HepG2 (cell line): Measurements from ENCODE around the gene PTTG1. TPM values are rescaled to one million over a fixed set of nuclear protein-coding genes. Genes with fewer than 3 reads are reported as not detected.

Experiments used
- ATAC-seq: fragments of 200-7000 bp; cut with Tn5 transposase; 3 replicates; pipeline ENCODE4 v1.9.1; 2020; ENCODE audit warnings: mild to moderate bottlenecking, moderate library complexity
- BruUV-seq: library from RNA; stranded (reverse); fragments of 400-500 nt; replicated peaks from 2 replicates; lab custom pipeline; 2021; lab: Mats Ljungman, UMichigan
- CTCF ChIA-PET: fragments of 300-600 bp; formaldehyde crosslinking; extraction: SDS; loops from one replicate; lab custom pipeline; 2021; ENCODE audit warnings: low total read pairs, inconsistent platforms, low intra/inter-chr PET ratio; lab: Yijun Ruan, JAX
- POLR2A ChIA-PET: fragments of 350-600 bp; sonication (Branson Sonifier 250); formaldehyde crosslinking; loops from one replicate; lab custom pipeline; 2020; ENCODE audit warnings: antibody characterized with exemption, inconsistent platforms; lab: Yijun Ruan, JAX
- DNase-seq: peaks from one replicate; pipeline ENCODE4 v3.0.0-alpha.2; 2015; ENCODE audit warnings: low spot score
- FAIRE-seq: peaks from 3 replicates; lab custom pipeline; 2011; peaks lifted over from hg19 to GRCh38; lab: Jason Lieb, UNC
- H2AFZ ChIP-seq: one replicate; pipeline ENCODE4 v1.6.1; 2011; ENCODE audit warnings: low read length, inconsistent platforms
- H3K27ac ChIP-seq: fragments of 300-600 bp; 3 replicates; pipeline ENCODE4 v1.8.0; 2011; ENCODE audit warnings: mixed run types, mild to moderate bottlenecking, mixed read lengths, low read length, inconsistent platforms; ENCODE audit not compliant: insufficient read depth; ENCODE audit errors: extremely low read length
- H3K27me3 ChIP-seq, 2 experiments: fragments of 200-600 bp in 1 of 2; 2 replicates in 1 of 2; 3 replicates in 1 of 2; pipeline versions ENCODE4 v1.6.0 to v1.8.0; 2011; ENCODE audit warnings: low read length in 2 of 2, mild to moderate bottlenecking in 2 of 2, moderate library complexity in 2 of 2, inconsistent platforms in 1 of 2; ENCODE audit not compliant: insufficient read depth in 2 of 2, control insufficient read depth in 1 of 2
- H3K36me3 ChIP-seq, 2 experiments: fragments of 200-600 bp in 1 of 2; replicated peaks in 1 of 2; 2 replicates in 1 of 2; 3 replicates in 1 of 2; pipeline versions ENCODE4 v1.5.1 to v1.8.0; 2011; ENCODE audit warnings: low read length in 2 of 2, inconsistent platforms in 1 of 2; ENCODE audit not compliant: insufficient read depth in 2 of 2, control insufficient read depth in 1 of 2
- H3K4me1 ChIP-seq: 2 replicates; pipeline ENCODE4 v1.5.1; 2012; ENCODE audit warnings: low read length, inconsistent platforms; ENCODE audit not compliant: insufficient read depth
- H3K4me2 ChIP-seq: 2 replicates; pipeline ENCODE4 v1.6.0; 2011; ENCODE audit warnings: low read depth, low read length, inconsistent platforms
- H3K4me3 ChIP-seq, 3 experiments: fragments of 200-600 bp in 1 of 3; sonication (generic), shearing (Covaris generic) in 1 of 3; replicated peaks in 1 of 3; 2 replicates each; pipeline ENCODE4 v1.5.1; 2011 to 2016; ENCODE audit warnings: low read length in 3 of 3, inconsistent platforms in 2 of 3, low read depth in 2 of 3, mild to moderate bottlenecking in 2 of 3, control low read depth in 1 of 3, mixed read lengths in 1 of 3; ENCODE audit not compliant: insufficient read depth in 1 of 3
- H3K79me2 ChIP-seq: one replicate; pipeline ENCODE4 v1.6.1; 2011; ENCODE audit warnings: low read length, inconsistent platforms; ENCODE audit not compliant: insufficient read depth
- H3K9ac ChIP-seq: 2 replicates; pipeline ENCODE4 v1.6.0; 2011; ENCODE audit warnings: mild to moderate bottlenecking, low read depth, low read length, inconsistent platforms; ENCODE audit not compliant: insufficient read depth
- H3K9me3 ChIP-seq: 2 replicates; pipeline ENCODE4 v1.5.1; 2012; ENCODE audit warnings: mild to moderate bottlenecking, low read length
- H4K20me1 ChIP-seq: 2 replicates; pipeline ENCODE4 v1.6.0; 2011; ENCODE audit warnings: inconsistent platforms, mild to moderate bottlenecking, low read length, moderate library complexity; ENCODE audit not compliant: insufficient read depth
- MAFF ChIP-seq: IDR thresholded peaks from 2 replicates; pipeline ENCODE4 v1.6.1; 2011; ENCODE audit warnings: low read depth, low read length, improper control_type of control experiment
- MAFK ChIP-seq, 2 experiments: IDR thresholded peaks in 1 of 2; conservative IDR thresholded peaks in 1 of 2; 2 replicates each; pipeline ENCODE4 v1.6.1; 2011; ENCODE audit warnings: improper control_type of control experiment in 2 of 2, low read length in 2 of 2
- REPIN1 ChIP-seq: sonication (generic); formaldehyde crosslinking; IDR thresholded peaks from 2 replicates; pipeline ENCODE4 v1.8.0; 2022; ENCODE audit warnings: missing genetic modification reagents, low read depth, mild to moderate bottlenecking, borderline replicate concordance
- RFXANK ChIP-seq: IDR thresholded peaks from 2 replicates; pipeline ENCODE4 v1.6.1; 2016
- TARDBP ChIP-seq: sonication (generic); formaldehyde crosslinking; IDR thresholded peaks from 2 replicates; pipeline ENCODE4 v1.8.0; 2022; ENCODE audit warnings: mild to moderate bottlenecking, missing genetic modification reagents
- ZIK1 ChIP-seq: sonication (generic); formaldehyde crosslinking; IDR thresholded peaks from 2 replicates; pipeline ENCODE4 v1.5.0; 2020; ENCODE audit warnings: mild to moderate bottlenecking, low read depth, missing genetic modification reagents, borderline replicate concordance
- ZNF446 ChIP-seq: sonication (generic); formaldehyde crosslinking; IDR thresholded peaks from 2 replicates; pipeline ENCODE4 v1.5.0; 2020; ENCODE audit warnings: mild to moderate bottlenecking, missing genetic modification reagents
- ZNF782 ChIP-seq: sonication (generic); formaldehyde crosslinking; IDR thresholded peaks from 2 replicates; pipeline ENCODE4 v1.4.0; 2020; ENCODE audit warnings: missing genetic modification reagents, mild to moderate bottlenecking, borderline replicate concordance
- ZNF839 ChIP-seq: sonication (generic); formaldehyde crosslinking; IDR thresholded peaks from 2 replicates; pipeline ENCODE4 v1.4.0; 2020; ENCODE audit warnings: missing genetic modification reagents, mild to moderate bottlenecking, borderline replicate concordance
- WGBS: methylation state at CpG from one replicate; pipeline ENCODE4 v1.1.6; 2017; ENCODE audit warnings: low lambda C conversion rate; 5-methylcytosine and 5-hydroxymethylcytosine counted together
- in situ Hi-C: cut with HindIII; loops from 2 replicates; pipeline ENCODE4 v1.10.0; 2017; ENCODE audit warnings: low pct_unique_long_range_greater_than_20kb; ENCODE audit not compliant: extremely low pct_ligation_motif_present
- intact Hi-C: fragments of 100-400 bp; cut with micrococcal nuclease; formaldehyde crosslinking; loops from one replicate; pipeline ENCODE4 v1.10.0; 2022; ENCODE audit not compliant: unreplicated experiment
- polyA plus RNA-seq, 8 experiments: library from polyadenylated mRNA; depleted of rRNA in 3 of 8; stranded (reverse) in 7 of 8; unstranded in 1 of 8; fragments of >200 nt; fragmentation: Illumina TruSeq in 4 of 8; extraction: Trizol in 4 of 8; gene quantifications; 2 replicates each; pipeline versions ENCODE4 v1.2.1 to v1.2.3, GENCODE V29; 2011 to 2016; ENCODE audit warnings: low read depth in 4 of 8, missing spikeins in 1 of 8, mixed read lengths in 1 of 8; ENCODE audit not compliant: insufficient read depth in 1 of 8
- total RNA-seq, 5 experiments: library from RNA; depleted of rRNA; stranded (reverse); fragments of >200 nt; fragmentation: Illumina TruSeq; extraction: Trizol; gene quantifications; 2 replicates each; pipeline ENCODE4 v1.2.3, GENCODE V29; 2016; ENCODE audit warnings: low read depth in 1 of 5
- TF ChIP-seq, protein P1 (sequence below): IDR thresholded peaks from 2 replicates; pipeline ENCODE4 v1.6.1; 2016; ENCODE audit warnings: mild to moderate bottlenecking
- TF ChIP-seq, protein P2 (sequence below): sonication (generic); formaldehyde crosslinking; conservative IDR thresholded peaks from 2 replicates; pipeline ENCODE4 v1.8.0; 2022; ENCODE audit warnings: mild to moderate bottlenecking, moderate library complexity, missing genetic modification reagents
- TF ChIP-seq, protein P3 (sequence below): sonication (generic); formaldehyde crosslinking; IDR thresholded peaks from 2 replicates; pipeline ENCODE4 v1.5.1; 2020; ENCODE audit warnings: missing genetic modification reagents, mild to moderate bottlenecking, borderline replicate concordance
- TF ChIP-seq, protein P4 (sequence below): sonication (generic); formaldehyde crosslinking; IDR thresholded peaks from 2 replicates; pipeline ENCODE4 v1.4.0; 2020; ENCODE audit warnings: missing genetic modification reagents

The PTTG1 gene
- total and polyA plus RNA-seq, 2 of the 13 experiments (the other 11 are each of a cell fraction or from before 2014, with no cell fraction given) = 102 to 161 TPM

DNA sequence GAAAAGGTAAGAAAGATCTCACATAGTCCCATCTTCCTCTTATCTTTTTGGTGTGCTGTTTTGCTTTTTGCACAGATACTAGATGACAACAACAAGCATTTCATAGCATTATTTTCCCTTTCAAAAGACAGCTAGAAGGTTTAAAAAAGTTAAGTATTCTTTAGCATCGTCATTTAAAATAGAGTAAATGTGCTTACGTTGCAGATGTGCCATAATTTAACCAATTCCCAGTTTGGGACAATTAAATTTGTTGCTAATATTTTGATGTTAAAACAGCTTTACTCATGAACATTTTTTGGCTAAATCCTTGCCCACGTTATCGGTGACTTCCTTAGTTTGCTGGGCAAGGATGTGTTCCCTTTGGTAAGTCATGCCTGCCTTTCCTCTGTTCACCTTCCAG is 41.6 kb downstream of the PTTG1 start:
- DNase-seq (no peak), FAIRE-seq (no peak), ATAC-seq (no peak)
- TF ChIP-seq REPIN1 (CRISPR knock-in tag) (no peak), ZIK1 (CRISPR knock-in tag) (no peak), ZNF782 (CRISPR knock-in tag) (no peak), ZNF446 (CRISPR knock-in tag) (no peak), MAFK (conservative IDR thresholded peaks at IDR 0.05 in 1 of 2, IDR thresholded peaks at IDR 0.05 in 1 of 2; ENCODE audit: low read length in 2 of 2) (peak in 1 of 2 experiments; percentile 74; a peak in 3 of 4 replicates), RFXANK (CRISPR knock-in tag) (0 out of 2 replicates have a peak, but pooled peaks have one; percentile 12), MAFF (peak; percentile 67), ZNF839 (no peak), TARDBP (CRISPR knock-in tag) (no peak)
- TF ChIP-seq, protein P1, sequence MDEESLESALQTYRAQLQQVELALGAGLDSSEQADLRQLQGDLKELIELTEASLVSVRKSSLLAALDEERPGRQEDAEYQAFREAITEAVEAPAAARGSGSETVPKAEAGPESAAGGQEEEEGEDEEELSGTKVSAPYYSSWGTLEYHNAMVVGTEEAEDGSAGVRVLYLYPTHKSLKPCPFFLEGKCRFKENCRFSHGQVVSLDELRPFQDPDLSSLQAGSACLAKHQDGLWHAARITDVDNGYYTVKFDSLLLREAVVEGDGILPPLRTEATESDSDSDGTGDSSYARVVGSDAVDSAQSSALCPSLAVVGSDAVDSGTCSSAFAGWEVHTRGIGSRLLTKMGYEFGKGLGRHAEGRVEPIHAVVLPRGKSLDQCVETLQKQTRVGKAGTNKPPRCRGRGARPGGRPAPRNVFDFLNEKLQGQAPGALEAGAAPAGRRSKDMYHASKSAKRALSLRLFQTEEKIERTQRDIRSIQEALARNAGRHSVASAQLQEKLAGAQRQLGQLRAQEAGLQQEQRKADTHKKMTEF (CRISPR knock-in tag) = 0 out of 2 replicates have a peak, but pooled peaks have one; percentile 28
- TF ChIP-seq, protein P2, sequence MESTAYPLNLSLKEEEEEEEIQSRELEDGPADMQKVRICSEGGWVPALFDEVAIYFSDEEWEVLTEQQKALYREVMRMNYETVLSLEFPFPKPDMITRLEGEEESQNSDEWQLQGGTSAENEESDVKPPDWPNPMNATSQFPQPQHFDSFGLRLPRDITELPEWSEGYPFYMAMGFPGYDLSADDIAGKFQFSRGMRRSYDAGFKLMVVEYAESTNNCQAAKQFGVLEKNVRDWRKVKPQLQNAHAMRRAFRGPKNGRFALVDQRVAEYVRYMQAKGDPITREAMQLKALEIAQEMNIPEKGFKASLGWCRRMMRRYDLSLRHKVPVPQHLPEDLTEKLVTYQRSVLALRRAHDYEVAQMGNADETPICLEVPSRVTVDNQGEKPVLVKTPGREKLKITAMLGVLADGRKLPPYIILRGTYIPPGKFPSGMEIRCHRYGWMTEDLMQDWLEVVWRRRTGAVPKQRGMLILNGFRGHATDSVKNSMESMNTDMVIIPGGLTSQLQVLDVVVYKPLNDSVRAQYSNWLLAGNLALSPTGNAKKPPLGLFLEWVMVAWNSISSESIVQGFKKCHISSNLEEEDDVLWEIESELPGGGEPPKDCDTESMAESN (CRISPR knock-in tag) = 0 out of 2 replicates have a peak, but pooled peaks have one; percentile 40
- TF ChIP-seq, protein P3, sequence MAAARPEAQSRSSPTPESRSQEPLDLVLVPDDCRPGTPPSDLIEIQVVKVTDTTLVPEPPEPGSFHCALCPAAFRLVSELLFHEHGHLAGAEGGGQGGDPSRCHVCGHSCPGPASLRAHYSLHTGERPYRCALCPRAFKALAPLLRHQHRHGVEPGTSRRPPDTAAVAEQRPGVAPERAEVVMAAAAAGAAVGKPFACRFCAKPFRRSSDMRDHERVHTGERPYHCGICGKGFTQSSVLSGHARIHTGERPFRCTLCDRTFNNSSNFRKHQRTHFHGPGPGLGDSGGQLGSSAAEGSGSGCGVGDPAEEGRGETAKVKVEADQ = no peak
- TF ChIP-seq, protein P4, sequence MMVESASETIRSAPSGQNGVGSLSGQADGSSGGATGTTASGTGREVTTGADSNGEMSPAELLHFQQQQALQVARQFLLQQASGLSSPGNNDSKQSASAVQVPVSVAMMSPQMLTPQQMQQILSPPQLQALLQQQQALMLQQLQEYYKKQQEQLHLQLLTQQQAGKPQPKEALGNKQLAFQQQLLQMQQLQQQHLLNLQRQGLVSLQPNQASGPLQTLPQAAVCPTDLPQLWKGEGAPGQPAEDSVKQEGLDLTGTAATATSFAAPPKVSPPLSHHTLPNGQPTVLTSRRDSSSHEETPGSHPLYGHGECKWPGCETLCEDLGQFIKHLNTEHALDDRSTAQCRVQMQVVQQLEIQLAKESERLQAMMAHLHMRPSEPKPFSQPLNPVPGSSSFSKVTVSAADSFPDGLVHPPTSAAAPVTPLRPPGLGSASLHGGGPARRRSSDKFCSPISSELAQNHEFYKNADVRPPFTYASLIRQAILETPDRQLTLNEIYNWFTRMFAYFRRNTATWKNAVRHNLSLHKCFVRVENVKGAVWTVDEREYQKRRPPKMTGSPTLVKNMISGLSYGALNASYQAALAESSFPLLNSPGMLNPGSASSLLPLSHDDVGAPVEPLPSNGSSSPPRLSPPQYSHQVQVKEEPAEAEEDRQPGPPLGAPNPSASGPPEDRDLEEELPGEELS (CRISPR knock-in tag) = no peak
- no TSS peak for BruUV-seq
- Histone ChIP-seq H3K9me3 (no peaks in the 10 kb centered on the region), H2AFZ (no peak overlapping the region), H3K4me1 (peaks cover 72% of the 10 kb centered on the region), H4K20me1 (no peaks in the 10 kb centered on the region), H3K27ac (no peak overlapping the region), H3K27me3 (no peaks in the 10 kb centered on the region; a peak in 1 of 5 replicates), H3K9ac (no peak overlapping the region), H3K4me3 (no peak overlapping the region), H3K4me2 (peak overlapping the region; percentile 70), H3K79me2 (peaks cover 4% of the 10 kb centered on the region), H3K36me3 (no peaks in the 10 kb centered on the region)
- WGBS = 92% methylated on average over 4 of the region's 4 CpGs
- in situ Hi-C loops = no loop called here
- ChIA-PET CTCF (no interaction called here), POLR2A (interaction anchor here (1.2 to 1.4 kb wide), 3 partner anchors 12 to 24 kb away, joined by 3 to 5 read pairs (median 4); no protein-coding TSS in a partner anchor)
- intact Hi-C loops = loop anchor here (10.0 kb wide), 1 partner anchor 422 kb away; no protein-coding TSS in a partner anchor
